NCI-H128 (cell line): ENCODE results near the gene GRIP1.

Experiments used
- DNase-seq: peaks from one replicate; lab custom pipeline; 2025; ENCODE audit not compliant: unreplicated experiment; lab: John Stamatoyannopoulos, UW

GRIP1 gene

DNA sequence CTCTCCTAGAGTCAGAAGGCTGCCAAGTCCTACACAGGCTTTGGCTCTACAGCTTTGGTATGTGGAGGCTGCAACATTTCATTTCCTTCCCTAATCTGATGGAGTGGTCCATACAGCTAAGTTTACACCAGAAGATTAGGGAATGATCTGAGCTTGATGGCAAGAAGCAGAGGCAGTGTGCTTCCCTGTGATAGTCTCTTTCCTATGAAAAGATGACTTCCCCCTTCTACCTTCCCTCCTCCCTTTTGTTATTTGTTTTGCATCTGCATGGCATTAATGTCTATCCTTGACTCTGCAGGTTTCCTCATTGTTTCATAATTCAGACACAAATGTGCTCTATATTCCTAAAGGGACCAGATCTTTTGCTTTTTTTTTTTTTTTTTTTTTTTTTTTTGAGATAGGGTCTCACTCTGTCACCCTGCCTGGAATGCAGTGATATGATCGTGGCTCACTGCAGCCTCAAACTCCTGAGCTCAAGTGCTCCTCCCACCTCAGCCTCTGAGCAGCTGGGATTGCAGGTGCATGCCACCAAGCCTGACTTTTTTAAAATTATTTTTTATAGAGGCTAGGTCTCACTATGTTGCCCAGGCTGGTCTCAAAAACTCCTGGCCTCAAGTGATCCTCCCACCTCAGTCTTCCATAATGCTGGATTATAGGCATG, 76.3 kb downstream of the GRIP1 start:
- DNase-seq = no peak

DNA sequence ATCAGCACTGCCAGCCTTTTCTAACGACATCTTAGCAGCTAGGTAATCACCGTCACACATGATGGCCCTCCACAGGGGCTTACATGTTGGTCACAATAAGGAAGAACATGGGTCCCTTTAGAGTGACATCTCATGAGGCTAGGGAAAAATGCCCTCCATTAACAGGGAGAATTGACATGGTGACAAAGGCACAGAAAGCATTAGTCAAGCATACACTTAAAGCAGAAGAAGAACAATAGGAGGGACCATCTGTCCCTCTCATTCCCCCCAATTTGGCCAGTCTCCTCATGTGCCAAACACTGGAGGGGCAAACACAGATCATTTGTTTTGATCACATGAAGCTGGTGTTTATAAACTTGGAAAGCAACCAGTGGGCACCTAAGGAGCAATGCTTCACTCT, 78.0 kb downstream of the GRIP1 start:
- peak; percentile 85 for DNase-seq

DNA sequence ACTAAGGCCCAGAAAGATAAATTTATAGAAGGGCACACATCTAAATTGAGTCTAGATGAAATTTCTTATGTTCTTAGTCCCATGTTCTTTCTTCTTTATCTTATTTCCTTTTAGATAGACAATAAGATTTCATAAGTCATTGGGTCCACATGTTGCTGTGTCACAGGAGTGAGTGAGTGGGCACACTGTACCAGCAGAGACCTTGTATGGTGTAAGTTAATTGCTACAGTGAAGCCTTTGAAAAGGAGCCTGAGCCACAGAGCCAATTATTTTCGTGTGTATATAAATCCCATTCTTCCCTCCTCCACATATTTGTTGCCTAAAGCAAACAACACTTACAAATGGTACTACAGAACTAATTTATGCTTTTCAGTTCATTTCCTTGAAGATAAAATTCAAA, 79.1 kb downstream of the GRIP1 start:
- DNase-seq = no peak

DNA sequence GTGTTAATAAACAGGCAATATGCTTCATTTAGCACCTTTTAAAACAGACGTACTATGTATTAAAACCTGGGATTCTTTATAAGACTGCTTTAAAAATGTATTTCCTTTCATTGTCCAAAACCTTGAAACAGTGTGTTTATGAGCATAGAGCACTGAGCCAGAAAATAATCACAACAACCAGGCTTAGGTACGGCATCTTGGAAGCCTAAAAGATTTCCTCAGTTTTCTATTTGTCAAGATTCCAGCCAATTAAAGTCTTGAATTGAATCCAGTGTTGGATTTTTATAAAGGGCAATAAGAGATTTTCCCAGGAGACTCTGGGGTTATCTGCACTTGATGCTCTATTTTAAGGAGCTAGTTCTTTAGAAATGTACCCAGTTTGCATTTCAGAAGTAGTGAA, 80.3 kb downstream of the GRIP1 start:
- no peak for DNase-seq

DNA sequence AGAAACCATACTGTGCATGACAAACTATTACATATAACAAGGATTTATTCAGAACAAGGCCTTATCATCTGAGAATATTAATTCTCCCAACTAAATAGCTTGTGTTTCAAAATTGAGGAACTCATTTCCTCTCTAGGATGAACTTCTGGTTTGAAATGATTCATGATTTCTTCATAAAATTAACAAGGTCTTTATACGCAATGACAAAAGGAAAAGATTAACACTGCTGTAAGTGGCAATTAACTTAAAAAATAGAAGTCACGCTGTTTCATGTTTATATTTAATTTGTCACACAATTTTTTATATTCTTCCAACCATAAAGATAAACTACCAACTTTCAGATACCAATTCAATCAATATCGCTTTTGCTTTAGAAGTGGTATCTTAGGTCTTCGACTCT, 80.8 kb downstream of the GRIP1 start:
- DNase-seq = no peak

DNA sequence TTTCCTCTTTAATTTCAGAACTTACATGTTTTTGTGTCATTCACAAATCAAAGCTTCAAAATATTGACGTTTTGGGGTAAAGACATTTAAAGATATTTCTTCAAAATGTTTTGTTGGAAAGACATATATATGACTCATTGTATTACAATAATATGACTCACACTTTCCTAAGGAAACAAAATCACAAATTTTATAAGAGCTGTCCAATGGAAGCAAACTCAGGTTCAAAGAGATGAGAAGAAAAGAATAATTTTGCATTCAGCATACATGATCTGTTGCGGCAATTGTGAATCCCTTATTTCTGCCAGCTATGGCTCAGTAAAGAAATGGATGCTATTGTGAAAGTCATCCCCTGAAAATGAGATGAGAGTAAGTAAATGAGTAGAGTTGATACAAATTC, 82.7 kb downstream of the GRIP1 start:
- DNase-seq = no peak

DNA sequence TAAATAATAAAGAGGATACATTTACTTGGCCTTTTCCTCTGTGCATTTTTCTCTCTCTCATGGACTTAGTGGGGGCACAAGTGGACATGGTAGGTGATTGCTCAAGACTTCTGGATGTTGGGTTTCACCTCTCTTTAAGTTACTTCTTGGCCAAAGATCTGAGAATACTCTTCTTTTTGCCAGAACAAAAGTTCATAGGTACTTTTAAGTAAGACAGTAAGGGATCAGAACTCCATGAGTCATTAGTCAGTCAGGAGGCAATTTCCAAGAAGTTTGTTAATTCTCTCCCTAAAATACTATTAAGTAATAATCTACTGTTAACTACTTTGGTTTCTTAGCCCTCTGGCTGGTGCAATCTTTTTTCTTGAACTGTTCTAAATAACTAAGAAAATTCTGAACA, 84.2 kb downstream of the GRIP1 start:
- no peak for DNase-seq

DNA sequence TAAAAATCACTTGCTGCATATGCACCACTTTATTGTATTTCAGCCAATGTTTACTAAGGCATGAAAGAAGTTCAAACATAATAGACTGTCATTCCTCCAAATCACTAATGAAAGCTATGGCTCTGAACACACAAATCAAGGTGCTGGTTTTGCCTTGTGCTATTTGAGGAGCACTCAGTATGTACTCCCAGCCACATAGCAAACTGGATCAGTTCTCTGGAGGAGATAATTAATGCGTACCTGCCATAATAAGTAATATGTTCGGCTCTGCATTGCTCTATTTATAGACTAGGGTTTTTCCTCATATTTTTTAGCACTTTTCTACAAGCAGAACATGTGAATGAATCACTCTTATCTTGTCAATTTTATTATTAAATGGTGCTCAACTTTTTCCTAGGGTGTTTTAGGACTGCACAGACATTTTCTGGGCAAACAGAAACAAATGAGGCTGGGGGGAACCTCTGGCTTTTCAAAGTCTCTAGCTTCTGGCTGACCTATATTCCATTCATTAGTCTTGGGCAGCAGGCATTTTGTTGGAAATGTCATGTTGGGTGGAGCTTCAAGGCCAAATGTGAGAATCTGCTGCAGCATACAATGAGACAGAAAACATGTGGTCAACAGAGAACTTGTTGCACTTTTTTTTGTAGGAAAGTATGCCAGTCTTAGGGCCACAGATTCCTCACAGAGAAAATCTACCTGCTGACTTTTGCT, 88.4 kb downstream of the GRIP1 start:
- DNase-seq = no peak

DNA sequence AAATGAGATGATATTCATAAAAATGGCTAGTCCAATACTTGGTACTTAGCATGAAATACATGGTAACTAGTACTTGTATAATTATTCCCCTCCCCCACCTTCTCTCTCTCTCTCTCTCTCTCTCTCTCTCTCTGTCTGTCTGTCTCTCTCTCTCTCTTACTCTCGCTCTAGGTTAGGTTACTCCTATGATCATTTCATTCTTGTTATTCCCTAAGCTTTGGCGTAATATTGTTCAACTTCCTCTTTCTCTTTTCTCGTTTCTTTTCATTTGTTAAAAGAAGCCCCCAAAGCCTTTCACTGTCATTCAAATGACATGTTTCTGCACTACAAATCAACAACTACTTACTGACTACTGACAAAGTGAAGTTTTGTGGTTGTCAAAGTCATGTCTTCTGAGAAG, 89.8 kb downstream of the GRIP1 start:
- DNase-seq = no peak

DNA sequence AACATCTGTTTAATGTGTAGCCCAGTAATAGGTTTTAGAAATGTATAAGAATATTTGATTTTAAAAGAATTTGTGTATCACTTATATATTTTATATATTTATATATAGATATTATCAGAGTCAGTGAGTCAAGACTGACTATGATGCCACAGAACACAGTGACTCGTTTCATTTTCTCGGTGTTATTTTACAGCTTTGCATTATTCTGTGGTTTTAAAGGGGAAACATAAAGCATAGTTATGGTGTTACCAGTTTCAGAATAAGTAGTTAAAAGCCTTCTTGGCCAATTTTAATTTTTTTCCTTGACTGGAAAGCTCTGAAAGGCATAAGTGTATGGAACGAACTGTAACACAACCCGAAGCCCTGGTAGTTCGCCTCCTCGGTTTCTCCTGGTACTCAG, 91.0 kb downstream of the GRIP1 start:
- no peak for DNase-seq

DNA sequence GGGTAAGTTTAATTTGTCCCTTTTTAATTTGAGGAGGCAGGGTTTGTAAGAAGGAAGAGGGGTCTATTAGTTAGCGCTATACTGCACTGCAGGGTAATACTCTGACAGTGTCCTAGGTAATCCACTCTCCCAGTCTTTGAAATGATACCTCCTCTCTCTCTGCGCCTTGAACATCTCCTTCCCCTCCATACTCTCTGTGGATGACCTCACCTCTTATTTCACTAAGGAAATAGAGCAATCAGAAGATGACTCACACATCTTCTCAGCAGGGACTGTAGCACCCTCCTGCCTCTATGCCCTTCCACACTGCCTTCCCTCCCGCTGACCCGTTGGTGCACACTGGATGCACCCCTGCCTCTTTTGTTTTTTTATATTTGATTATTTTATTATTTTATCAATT, 94.2 kb downstream of the GRIP1 start:
- no peak for DNase-seq

DNA sequence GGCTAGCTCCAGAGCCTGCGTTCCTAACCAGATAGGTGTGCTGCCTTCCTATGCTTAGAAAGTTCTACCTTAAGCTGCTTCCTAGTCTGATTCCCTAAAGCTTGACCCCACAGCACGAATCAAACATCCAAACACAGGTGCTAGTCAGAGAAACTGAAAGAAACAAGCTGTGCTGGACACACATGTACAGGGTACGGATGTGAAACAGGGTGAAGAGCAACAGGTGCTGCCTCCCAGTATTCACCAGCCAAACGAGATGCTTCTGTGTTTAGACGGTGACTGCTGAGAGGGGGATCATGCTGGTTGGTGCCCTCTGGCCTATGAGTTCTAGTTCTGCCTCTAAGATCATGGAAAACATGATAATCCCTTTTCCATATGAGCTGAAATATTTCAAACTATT, 105.3 kb downstream of the GRIP1 start:
- DNase-seq = no peak

DNA sequence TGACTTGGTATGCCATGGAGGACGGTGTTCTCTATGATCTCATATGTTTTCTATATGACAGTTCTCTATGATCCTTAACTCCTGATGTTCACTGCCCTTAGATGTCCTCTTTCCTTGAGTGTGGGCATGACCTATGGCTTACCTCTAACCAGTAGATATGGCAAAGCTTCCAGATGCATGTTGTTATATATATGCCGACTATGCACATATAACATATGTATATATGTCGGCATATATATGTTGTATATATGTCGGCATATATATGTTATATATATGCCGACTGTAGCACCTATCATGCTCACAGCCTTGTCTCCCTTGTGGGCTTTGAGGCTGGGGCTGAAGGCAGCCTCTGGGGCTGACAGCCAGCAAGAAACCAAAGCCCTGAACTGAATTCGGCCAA, 106.0 kb downstream of the GRIP1 start:
- no peak for DNase-seq

DNA sequence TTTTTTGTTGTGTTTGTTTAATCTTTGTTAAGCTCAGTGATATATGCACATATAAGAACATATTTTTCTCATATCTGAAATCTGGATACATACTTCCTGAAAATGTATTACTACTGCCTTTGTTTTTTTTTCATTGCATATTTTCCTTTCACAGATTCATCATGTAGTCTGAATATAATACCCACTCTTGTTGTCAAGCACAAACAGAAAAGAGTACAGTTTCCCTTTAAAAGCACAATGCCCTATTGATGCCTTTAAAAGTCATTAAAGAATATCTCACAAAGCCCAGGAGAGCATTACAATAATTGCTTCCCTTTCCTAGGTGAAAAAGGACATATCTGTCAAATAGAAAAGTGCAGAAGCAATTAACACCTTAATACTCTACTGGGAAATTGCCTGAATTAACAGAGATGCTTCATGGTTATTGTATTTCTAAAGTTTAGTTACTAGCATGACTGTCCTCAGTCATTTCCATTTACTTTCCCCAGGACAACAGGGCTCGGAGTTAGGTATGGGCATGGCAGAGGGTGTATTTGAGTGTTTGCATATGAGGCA, 107.4 kb downstream of the GRIP1 start:
- no peak for DNase-seq

DNA sequence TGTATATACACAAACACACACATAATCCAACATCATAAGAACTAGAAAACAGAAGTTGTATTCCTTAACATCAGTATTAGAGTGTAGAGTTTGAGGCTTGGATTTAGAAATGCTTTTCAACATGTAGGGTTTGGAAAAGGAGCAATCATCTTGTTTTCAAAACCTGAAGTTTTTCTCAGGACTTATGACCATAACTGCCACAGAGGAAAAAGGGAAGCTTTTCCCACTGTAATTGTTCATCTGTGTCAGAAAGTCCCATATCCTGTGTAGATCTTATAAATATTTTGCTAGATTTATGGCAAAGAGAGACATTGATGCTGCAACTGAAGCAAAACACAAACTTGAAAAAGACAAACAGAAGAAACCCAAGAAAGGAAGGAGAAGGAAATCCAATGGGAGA, 115.7 kb downstream of the GRIP1 start:
- no peak for DNase-seq

DNA sequence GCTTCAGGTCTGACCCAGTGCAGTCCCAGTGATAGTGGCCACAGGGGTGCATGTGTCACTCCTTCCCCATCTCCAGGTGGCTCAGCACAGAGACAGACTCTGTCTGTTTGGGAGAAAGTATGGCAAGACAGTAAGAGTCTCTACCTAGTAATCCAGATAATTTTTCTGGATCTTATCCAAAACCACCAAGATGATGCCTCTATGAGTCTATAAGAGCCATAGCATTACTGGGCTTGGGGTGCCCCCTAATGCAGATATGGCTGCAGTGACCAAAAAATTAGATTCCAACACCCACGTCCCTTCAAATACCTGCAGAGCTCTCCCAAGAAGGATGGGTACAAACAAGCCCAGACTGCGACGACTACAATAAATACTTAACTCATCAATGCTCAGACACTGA, 123.8 kb downstream of the GRIP1 start:
- DNase-seq = no peak

DNA sequence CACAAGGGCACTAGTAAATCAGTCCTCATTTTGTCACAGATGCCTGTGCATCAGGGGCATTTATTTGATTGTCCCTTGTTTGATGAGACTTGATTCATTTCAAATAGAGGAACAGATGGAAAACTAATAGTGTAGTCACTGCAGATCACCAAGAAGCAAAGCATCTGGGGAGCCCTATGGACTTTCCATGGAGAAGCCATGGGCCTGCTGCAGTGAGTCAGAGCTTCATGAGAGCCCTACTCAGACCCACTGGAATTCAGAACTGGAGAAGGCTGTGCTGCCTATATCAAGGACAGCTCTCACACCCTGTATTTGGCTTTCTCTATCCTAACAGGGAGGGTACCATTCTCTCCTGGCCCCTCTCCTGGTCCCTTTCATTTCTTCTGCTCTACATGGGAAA, 126.2 kb downstream of the GRIP1 start:
- DNase-seq = no peak

DNA sequence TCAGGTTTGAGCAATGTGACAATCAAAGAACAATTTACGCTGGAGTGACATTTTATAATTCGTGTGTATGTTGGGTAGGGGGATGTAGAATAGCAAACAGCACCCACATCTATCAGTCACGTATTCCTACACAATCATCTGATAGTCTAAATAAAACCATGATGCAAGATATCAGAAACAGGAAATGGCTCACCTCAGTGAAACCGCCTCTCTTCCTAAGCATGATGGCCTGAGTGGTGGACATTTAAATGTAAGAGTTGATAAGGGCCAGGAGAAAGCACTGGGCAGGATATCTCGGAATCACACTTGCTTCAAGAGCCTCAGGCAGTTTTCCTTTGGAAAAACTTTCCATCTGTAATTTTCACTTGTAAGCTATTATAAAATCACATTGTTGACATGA, 128.2 kb downstream of the GRIP1 start:
- no peak for DNase-seq

DNA sequence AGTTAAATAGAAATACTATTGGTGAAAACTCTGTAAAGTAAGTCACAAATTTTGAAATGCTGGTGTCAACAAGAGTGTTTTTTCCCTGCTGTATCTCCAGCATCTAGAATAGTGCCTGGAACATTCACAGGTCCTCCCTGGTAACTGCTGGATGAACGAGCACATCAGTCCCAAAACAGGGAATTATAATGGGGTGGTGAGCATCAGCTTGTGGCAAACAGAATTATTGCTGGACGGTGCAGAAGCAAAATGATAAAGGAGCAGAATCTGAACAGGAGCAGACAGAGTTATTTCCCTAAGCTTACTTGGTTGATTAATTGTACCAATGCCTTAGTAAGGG, 129.9 kb downstream of the GRIP1 start:
- DNase-seq = no peak

DNA sequence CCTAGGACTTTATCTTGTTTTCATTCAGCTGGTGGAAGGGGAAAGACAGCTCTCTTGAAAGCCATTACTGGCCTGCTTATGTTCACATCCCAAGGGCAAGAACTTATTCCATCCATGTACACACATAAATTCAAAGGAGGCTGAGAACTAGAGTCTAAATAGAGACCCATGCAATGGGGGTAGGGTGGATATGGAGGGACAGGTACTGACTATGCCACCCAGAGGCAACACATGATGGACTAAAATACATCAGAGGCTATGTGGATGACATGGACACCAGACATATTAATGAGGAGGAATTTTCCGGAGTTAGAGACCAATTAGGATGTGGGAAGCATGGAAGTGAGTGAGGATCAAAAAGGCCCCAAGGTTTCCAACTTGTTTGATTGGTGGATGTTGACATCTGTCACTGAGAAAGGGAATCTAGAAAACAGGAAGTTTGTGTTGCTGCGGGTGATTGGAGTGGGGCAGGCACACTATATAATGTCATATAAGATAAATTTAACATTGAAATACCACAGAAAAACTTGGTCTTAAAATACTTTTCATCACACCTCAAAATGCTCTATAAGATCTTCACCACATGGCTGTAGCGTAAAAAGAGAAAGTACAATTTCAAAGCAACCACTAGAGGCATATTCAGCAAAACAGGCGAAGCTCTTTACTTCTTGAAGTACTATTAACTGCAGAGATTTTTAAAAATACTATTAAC, 130.4 kb downstream of the GRIP1 start:
- DNase-seq = no peak

DNA sequence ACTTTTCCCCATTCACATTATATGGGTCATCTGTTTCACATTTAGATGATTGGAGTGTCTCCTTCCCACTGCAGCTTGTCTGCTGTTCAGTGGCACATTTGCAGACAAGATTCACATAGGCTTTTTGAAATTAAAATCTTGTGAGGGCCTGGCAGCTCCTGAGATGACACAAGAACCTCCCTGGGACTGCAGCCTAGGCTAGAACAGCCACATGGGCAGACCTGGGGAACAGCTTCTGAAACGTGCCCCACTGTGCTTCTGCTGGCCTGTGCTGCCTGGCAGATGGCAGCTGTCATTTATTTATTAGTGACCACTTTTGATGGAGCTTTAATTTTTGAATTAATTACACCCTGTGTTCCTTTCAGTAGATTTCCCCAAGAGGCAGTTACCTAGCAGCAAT, 137.4 kb downstream of the GRIP1 start:
- no peak for DNase-seq

DNA sequence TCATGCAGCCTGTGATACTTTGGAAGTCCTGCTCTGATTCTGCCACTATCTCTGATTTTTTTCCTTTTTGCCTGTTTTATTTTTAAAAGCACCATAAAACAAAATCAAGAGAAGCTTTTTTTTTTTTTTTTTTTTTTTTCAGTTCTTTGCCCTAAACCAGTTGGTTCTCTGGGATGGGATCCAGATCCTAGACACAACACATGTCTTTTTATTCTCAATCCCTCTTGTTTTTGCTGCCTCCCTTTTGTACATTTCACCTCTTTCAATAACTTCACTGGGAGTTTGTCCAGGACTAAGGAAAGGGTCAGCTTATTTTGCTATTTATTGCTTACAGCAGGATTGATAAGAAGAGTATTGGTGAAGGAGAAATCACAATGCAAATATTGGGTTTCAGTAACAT, 139.4 kb downstream of the GRIP1 start:
- DNase-seq = no peak
